ENCODE data around the gene CDK17.

CDK17 gene

DNA sequence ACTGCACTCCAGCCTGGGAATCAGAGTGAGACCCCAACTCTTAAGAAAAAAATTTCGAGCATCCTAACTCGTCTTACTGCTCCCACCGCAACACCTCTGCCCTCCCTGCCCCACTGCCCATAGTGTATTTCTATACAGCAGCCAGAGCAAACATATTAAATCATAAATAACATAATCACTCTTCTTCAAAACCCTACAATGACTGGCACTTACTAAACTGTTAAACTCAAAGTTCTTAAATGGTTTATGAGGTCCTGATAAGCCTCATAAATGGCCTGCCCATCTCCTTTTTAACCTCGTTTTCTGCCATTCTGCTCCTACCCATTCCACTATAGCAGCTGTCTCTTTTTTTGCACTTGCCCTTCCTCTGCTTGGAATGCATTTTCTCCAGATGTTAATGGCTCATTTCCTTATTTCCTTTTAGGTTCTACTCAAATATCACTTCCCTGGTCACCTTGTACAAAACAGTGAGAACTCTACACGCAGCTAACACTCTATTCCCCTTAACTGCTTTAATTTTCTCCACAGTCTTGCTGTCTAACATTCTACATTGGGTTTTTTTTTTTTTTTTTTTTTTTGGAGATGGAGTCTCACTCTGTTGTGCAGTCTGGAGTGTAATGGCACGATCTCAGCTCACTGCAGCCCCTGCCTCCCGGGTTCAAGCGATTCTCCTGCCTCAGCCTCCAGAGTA is 45.2 kb downstream of the CDK17 start:
- TF ChIP-seq GATA2 (IDR thresholded peaks at IDR 0.05; ENCODE audit: low read depth, low read length): no peak
- no peak for TF ChIP-seq GATA3 (IDR thresholded peaks at IDR 0.05; ENCODE audit: low read depth, low read length)

DNA sequence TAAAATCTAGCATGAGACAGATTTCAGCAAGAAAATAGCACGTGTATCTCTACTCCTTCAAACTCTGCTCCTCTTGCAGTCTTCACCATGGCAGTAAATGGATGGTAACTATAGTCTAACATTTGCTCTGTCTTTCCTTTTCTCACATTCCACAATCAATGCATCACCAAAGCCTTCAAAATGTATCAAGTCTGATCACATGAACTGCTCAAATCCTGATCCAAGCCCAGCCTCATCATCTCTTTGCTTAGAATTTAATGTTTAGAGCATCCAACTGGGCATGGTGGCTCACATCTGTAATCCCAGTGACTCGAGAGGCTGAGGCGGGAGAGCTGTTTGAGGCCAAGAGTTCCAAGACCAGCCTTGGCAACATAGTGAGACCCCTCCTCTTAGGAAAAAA is 45.9 kb downstream of the CDK17 start:
- TF ChIP-seq GATA2 (IDR thresholded peaks at IDR 0.05; ENCODE audit: low read depth, low read length): no peak

DNA sequence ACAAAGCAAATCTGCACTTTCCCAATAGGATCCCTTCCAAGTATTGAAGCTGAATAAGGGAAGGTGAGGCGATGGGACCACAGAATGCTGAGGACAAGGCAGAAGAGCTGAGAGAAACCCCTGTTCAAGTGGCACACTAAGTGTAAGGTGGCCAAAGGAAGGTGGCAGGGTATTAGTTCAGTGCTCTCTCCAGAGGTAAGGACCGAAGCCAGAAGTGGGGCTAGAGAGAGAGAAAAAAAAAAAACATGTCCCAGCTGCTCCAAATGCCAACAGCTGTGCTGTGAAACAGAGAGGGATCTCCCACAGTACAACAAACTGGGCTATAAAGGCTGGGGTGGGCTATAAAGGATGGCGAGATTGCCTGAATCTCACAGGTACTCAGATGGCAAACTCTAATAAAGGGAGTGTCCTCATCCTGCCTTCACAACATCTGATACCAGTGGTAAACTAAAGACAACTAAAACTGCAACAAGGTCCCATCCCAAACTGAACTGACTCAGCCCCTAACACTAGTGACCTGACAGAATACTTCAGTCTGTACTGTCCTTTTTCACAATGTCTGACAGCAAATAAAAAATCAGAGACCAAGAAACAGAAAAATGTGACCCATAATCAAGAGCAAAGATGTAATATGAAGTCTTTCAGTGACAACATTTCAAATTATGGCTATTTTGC is 47.9 kb downstream of the CDK17 start:
- TF ChIP-seq GATA2 (IDR thresholded peaks at IDR 0.05; ENCODE audit: low read depth, low read length) (no peak), GATA3 (IDR thresholded peaks at IDR 0.05; ENCODE audit: low read depth, low read length) (no peak)

DNA sequence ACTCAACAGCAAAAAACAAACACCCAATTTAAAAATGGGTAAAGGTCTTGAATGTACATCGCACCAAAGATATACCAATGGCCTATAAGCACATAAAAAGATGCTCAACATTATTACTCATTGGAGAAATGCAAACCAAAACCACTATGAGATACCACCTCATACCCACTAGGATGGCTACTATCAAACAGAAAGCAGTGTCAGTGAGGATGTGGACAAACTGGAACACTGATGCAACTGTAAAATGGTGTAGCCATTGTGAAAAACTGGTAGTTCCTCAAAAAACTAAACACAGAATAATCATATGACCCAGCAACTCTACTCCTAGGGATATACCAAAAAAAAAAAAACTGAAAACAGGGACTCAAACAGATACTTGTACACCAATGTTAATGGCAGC is 49.3 kb downstream of the CDK17 start:
- no peak for TF ChIP-seq GATA2 (IDR thresholded peaks at IDR 0.05; ENCODE audit: low read depth, low read length)

DNA sequence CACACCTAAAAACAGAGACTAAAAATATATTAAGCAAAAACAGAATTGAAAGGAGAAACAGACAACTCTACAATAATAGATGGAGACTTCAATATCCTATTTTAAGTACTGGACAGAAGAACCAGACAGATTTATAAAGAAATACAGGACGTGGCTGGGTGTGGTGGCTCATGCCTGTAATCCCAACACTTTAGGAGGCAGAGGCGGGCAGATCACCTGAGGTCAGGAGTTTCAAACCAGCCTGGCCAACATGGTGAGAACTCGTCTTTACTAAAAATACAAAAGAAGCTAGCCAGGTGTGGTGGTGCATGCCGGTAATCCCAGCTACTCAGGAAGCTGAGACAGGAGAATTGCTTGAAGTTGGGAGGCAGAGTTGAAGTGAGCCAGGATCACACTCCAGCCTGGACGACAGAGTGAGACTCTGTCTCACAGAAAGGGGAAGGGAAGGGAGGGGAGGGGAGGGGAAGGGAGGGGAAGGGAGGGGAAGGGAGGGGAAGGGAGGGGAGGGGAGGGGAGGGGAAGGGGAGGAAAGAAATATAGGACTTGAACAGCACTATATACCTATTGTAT is 53.0 kb downstream of the CDK17 start:
- no peak for TF ChIP-seq GATA2 (IDR thresholded peaks at IDR 0.05; ENCODE audit: low read depth, low read length)
- no peak for TF ChIP-seq GATA3 (IDR thresholded peaks at IDR 0.05; ENCODE audit: low read depth, low read length)

DNA sequence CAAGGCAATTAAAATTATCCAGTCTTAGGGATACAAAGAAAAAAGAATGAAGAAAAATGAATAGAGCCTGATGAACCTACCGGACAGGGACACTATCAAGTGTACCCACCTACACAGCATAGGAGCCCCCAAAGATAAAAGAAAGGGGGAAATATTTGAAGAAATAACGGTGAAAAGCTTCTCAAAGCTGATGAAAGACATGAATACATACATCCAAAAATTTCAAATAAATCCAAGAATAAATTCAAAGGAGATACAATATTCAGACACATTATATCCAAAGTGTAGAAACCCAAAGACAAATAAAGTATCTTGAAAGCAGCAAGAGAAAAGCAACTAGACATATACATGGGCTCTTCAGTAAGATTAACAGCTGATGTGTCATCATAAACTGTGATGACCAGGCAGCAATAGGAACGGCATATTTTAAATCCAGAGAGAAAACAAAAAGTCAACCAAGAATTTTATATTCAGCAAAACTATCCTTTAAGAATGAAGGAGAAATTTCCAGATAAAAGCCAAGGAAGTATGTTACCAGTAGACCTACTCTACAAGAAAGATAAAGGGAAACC is 56.0 kb downstream of the CDK17 start:
- TF ChIP-seq GATA2 (IDR thresholded peaks at IDR 0.05; ENCODE audit: low read depth, low read length) (no peak), GATA3 (IDR thresholded peaks at IDR 0.05; ENCODE audit: low read depth, low read length) (no peak)

DNA sequence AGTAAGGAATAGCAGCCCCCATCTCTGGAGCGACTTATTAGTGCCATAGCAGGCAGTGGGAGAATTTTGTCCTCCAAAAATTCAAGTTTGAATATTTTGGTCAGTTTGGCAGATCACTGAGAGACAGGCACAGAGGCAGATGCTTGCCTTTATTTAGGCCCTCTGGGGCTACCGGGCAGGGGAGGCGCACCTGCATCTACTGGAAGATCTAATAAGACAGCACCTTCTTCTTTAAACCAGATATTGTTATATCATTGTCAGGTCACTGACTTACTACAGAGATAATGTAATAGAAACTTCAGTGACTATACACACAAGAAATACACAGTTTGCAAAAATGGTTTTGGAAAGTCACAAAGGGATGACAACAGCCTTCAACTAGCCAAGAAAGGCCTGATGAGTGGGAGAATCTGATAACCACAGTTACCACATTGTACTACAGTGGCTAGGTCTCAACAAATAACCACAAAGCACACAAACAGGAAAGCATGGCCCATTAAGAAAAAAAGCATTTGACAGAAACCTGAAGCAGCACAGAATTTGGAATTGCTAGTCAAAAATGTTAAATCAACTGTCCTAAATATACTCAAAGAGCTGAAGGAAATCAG is 56.8 kb downstream of the CDK17 start:
- TF ChIP-seq GATA3 (IDR thresholded peaks at IDR 0.05; ENCODE audit: low read depth, low read length): no peak
- TF ChIP-seq GATA2 (IDR thresholded peaks at IDR 0.05; ENCODE audit: low read depth, low read length): no peak

DNA sequence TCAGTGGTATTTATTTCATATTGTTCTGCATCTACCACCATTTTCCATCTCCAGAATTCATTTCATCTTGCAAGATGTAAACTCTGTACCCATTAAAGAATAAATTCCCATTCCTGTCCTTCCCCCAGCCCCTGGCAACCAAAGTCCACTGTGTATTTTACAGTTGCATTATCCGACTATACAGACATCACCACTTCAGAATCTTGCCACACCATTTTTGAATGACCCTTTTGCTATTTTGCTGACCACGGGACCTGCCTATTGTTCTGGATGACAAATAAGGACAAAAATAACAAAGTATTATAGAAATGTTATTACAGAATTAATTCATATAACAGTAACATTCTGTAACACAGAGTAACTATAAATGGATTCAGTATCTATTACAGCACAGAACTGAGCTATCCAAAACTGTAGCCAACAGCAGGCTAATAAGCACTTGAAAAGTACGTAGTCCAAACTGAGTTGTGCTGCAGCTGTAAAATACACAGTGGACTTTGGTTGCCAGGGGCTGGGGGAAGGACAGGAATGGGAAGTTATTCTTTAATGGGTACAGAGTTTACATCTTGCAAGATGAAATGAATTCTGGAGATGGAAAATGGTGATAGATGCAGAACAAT is 61.3 kb downstream of the CDK17 start:
- no peak for TF ChIP-seq GATA2 (IDR thresholded peaks at IDR 0.05; ENCODE audit: low read depth, low read length)
- TF ChIP-seq GATA3 (IDR thresholded peaks at IDR 0.05; ENCODE audit: low read depth, low read length): no peak

DNA sequence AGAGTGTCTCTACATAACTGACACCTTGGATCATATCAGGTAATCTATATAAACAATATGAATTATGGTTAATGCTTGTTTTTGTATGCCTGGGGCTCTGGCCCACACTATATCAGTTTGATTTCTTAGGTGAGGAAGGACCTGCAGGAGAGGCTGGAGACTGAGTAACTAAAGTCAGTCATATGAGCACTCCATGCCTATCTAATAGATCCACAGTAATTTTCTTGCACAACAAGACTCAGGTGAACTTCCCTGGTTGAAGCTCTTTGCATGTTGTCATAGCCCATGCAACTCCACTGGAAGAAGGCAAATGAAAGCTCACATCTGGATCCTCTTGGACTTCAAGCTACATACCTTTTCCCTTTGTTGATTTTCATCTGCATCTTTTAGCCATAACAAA is 62.3 kb downstream of the CDK17 start:
- TF ChIP-seq GATA2 (IDR thresholded peaks at IDR 0.05; ENCODE audit: low read depth, low read length): no peak
- TF ChIP-seq GATA3 (IDR thresholded peaks at IDR 0.05; ENCODE audit: low read depth, low read length): no peak

DNA sequence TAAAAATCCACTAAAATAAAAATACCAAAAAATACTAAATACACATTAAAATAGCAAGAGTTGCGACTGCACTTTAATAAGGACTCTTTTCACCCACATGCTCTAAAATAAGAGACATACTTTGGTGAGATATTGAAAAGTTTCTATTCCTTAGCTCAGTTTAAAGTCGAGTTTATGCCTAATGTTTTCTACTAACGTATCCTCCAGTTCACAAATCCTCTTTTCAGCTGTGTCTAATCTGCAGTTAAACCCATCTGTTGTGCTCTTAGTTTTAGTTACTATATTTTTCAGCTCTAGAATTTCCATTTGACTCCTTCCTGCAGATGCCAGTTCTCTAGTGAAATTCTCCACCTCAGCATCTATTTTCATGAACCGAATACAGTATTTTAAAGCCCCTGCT is 63.8 kb downstream of the CDK17 start:
- no peak for TF ChIP-seq GATA2 (IDR thresholded peaks at IDR 0.05; ENCODE audit: low read depth, low read length)
- no peak for TF ChIP-seq GATA3 (IDR thresholded peaks at IDR 0.05; ENCODE audit: low read depth, low read length)

DNA sequence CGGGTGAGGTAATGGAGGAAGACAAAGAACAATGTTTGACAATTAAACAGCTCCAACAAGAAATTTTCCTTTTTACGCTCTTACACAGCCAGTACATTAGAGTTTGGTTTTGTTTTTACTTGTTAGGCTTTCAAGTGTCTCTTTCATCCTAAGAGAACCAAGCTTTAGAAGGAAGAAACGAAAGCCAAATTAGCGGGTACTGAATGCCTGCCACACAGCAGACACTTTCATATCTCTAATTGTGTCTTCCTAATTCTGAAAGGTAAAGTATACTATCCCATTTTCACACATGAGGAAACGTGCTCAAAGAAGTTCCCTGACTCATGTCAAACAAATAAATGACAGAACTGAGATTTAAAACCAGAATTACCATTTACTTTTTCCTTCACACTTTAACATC is 65.0 kb downstream of the CDK17 start:
- no peak for TF ChIP-seq GATA2 (IDR thresholded peaks at IDR 0.05; ENCODE audit: low read depth, low read length)
- no peak for TF ChIP-seq GATA3 (IDR thresholded peaks at IDR 0.05; ENCODE audit: low read depth, low read length)

DNA sequence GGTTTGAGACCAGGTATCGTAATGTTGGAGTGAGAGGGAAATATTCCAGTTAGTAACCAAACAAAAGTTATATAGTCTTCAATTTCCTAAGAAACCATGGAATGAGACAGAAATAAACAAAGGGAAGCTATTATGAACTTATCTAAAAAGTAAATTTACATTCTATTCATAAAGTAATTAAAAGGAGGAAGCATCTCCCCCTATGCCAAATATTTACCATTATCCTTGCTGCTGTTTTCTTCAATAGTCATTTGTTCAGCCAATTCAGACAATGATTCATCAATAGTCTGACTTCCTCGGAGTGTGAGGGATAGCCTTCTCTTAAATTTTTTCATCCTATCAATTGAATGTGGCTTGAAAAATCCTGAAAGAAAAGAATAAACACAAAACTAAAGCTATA is 65.7 kb downstream of the CDK17 start:
- TF ChIP-seq GATA3 (IDR thresholded peaks at IDR 0.05; ENCODE audit: low read depth, low read length): no peak
- no peak for TF ChIP-seq GATA2 (IDR thresholded peaks at IDR 0.05; ENCODE audit: low read depth, low read length)

DNA sequence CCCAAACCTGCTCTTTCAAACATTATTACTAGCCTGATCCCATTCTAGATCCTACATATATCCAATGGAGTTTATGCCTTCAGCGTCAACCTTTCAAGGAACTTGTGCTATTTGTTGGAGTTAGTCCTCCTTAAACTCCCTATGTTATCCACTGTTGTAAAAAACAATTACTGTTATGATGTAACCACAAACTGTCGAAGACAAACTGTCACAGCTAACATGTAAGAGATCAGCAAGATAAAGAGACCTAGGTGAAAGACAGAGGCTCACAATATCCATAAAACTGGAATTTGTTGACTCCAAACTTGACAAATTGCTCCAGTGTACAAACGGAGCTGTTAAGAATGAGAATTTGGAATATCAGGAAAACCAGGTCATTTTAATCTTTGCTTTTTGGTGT is 70.7 kb downstream of the CDK17 start:
- TF ChIP-seq GATA3 (IDR thresholded peaks at IDR 0.05; ENCODE audit: low read depth, low read length) (no peak), GATA2 (IDR thresholded peaks at IDR 0.05; ENCODE audit: low read depth, low read length) (no peak)

DNA sequence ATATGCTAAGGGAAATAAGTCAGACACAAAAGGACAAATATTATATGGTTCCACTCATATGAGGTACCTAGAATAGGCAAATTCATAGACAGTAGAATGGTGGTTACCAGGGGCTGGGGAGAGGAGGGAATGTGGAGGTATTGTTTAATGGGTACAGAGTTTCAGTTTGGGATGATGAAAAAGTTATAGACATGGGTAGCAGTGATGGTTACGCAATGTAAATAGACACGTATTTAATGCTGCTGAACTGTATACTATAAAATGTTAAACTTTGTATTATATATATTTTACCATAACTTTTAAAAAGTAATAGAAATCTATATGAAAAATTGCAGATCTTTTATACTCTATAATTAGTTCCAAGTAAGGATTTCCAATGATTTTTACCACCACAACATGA is 71.2 kb downstream of the CDK17 start:
- no peak for TF ChIP-seq GATA3 (IDR thresholded peaks at IDR 0.05; ENCODE audit: low read depth, low read length)
- no peak for TF ChIP-seq GATA2 (IDR thresholded peaks at IDR 0.05; ENCODE audit: low read depth, low read length)

Data from SH-SY5Y (cell line).